ENCODE results near the gene PRR16. TPM values are rescaled to one million over a fixed set of nuclear protein-coding genes. Genes with fewer than 3 reads are reported as not detected.

The PRR16 gene
- total RNA-seq, 1 donor from 2014 or later = 19.6 TPM

DNA sequence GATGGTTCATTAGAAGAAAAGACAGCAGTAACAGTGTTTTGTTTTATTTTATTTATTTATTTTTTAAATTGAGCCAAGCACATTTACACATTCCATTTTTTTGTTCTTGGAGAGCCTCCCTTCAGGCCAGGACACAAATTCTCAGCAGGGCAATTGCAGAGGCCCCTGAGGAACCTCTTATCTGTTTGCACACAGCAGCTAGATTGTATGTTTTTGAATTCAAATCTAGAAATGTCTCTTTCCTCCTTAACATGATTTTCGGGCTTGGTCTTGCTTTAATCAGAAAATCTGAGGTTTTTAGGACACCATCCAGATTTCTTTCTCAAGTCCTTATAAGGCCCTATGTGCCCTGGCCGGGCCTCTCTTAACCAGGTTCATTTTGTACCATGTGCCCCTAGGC lies 76.0 kb downstream of the PRR16 start:
- no peak for DNase-seq (ENCODE audit: extremely low spot score in 2 of 2)
- intact Hi-C loops (cut with DNase I) = no loop called here
- Histone ChIP-seq H3K36me3 (no peaks in the 10 kb centered on the region), H3K4me3 (no peak overlapping the region), H3K27me3 (no peaks in the 10 kb centered on the region), H3K9me3 (no peaks in the 10 kb centered on the region), H3K4me1 (no peaks in the 10 kb centered on the region), H3K27ac (no peak overlapping the region)
- TF ChIP-seq, protein P1, sequence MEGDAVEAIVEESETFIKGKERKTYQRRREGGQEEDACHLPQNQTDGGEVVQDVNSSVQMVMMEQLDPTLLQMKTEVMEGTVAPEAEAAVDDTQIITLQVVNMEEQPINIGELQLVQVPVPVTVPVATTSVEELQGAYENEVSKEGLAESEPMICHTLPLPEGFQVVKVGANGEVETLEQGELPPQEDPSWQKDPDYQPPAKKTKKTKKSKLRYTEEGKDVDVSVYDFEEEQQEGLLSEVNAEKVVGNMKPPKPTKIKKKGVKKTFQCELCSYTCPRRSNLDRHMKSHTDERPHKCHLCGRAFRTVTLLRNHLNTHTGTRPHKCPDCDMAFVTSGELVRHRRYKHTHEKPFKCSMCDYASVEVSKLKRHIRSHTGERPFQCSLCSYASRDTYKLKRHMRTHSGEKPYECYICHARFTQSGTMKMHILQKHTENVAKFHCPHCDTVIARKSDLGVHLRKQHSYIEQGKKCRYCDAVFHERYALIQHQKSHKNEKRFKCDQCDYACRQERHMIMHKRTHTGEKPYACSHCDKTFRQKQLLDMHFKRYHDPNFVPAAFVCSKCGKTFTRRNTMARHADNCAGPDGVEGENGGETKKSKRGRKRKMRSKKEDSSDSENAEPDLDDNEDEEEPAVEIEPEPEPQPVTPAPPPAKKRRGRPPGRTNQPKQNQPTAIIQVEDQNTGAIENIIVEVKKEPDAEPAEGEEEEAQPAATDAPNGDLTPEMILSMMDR (IDR thresholded peaks at IDR 0.05) = no peak
- TF ChIP-seq POLR2AphosphoS5 (IDR thresholded peaks at IDR 0.05; ENCODE audit: insufficient read depth in 1 of 2, low read depth in 1 of 2) = no peak

DNA sequence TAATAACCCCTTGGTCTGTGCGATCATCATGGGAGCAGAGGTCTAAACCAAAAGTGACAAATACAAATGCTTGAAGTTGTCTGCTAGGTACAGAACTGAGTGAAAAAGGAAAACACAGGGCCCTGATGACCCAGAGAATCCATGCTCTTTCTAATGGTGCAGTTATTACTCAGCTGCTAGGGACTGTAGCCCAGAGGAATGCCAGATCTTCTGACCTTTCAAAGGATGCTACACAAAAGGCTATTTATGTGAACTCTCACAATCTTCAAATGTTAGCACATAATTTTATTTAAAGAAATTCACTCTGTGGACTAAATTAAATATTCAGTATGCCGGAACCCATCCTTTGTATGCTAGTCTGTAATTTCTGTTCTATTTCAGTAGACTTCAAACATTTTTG lies 79.9 kb downstream of the PRR16 start:
- H3K4me3 ChIP-seq = no peak overlapping the region

DNA sequence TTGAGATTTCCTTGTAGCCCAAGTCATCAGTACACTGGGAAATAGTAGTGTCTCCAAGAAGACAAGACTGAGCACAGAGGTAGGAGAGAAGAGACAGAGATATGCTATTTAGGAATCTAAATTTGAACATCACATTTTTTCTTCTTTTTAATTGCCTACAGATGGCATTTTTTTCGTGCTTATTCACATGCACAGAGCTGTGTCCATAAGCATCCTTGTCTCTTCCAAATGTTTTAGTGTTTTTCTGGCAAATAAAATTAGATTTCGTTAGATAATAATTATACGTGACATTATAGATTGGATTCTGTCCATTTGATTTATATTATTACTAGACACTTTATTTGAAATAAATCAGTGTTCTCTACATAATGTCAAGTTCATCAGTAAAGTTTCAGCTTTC lies 80.9 kb downstream of the PRR16 start:
- H3K4me1 ChIP-seq = no peaks in the 10 kb centered on the region
- intact Hi-C loops (cut with DNase I) = no loop called here
- H3K27me3 ChIP-seq = no peaks in the 10 kb centered on the region
- no peak for TF ChIP-seq POLR2AphosphoS5 (IDR thresholded peaks at IDR 0.05; ENCODE audit: insufficient read depth in 1 of 2, low read depth in 1 of 2)
- TF ChIP-seq, protein P1 (IDR thresholded peaks at IDR 0.05) = no peak
- no peak for TF ChIP-seq POLR2A (IDR thresholded peaks at IDR 0.05)
- no peaks in the 10 kb centered on the region for H3K9me3 ChIP-seq
- H3K27ac ChIP-seq = no peak overlapping the region
- no peaks in the 10 kb centered on the region for H3K36me3 ChIP-seq
- DNase-seq (ENCODE audit: extremely low spot score in 2 of 2) = no peak
- no peak overlapping the region for H3K4me3 ChIP-seq

More for the DNA sequence above, 79.9 kb downstream of the PRR16 start:
- intact Hi-C loops (cut with DNase I) = no loop called here
- Histone ChIP-seq H3K27me3 (no peaks in the 10 kb centered on the region), H3K27ac (no peak overlapping the region), H3K36me3 (no peaks in the 10 kb centered on the region), H3K9me3 (no peaks in the 10 kb centered on the region), H3K4me1 (no peaks in the 10 kb centered on the region)
- DNase-seq (ENCODE audit: extremely low spot score in 2 of 2) = no peak
- no peak for TF ChIP-seq POLR2AphosphoS5 (IDR thresholded peaks at IDR 0.05; ENCODE audit: insufficient read depth in 1 of 2, low read depth in 1 of 2)

DNA sequence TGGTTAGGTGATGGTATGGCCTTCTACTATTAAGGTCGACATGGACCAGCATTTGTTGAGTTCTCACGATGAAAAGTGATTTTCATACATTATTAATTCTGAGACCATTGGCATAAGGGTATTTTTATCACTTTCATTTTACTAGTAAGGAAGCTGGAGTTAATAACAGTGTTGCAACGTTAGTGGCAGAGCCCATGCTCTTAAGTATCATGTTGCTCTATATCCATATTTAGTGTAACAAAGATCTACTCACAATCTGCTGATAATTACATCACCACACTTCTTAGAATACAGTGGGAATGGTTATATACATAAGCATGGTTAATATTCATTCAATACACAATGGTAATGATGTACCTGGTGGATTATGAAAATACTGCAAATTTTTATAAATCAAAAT lies 81.9 kb downstream of the PRR16 start:
- no peaks in the 10 kb centered on the region for H3K9me3 ChIP-seq
- TF ChIP-seq POLR2A (IDR thresholded peaks at IDR 0.05) (no peak), POLR2AphosphoS5 (IDR thresholded peaks at IDR 0.05; ENCODE audit: insufficient read depth in 1 of 2, low read depth in 1 of 2) (no peak)
- TF ChIP-seq, protein P1 (IDR thresholded peaks at IDR 0.05) = no peak
- H3K36me3 ChIP-seq = no peaks in the 10 kb centered on the region
- no peaks in the 10 kb centered on the region for H3K27me3 ChIP-seq
- no peak for DNase-seq (ENCODE audit: extremely low spot score in 2 of 2)
- no peak overlapping the region for H3K27ac ChIP-seq
- no peaks in the 10 kb centered on the region for H3K4me1 ChIP-seq
- intact Hi-C loops (cut with DNase I) = no loop called here
- no peak overlapping the region for H3K4me3 ChIP-seq

DNA sequence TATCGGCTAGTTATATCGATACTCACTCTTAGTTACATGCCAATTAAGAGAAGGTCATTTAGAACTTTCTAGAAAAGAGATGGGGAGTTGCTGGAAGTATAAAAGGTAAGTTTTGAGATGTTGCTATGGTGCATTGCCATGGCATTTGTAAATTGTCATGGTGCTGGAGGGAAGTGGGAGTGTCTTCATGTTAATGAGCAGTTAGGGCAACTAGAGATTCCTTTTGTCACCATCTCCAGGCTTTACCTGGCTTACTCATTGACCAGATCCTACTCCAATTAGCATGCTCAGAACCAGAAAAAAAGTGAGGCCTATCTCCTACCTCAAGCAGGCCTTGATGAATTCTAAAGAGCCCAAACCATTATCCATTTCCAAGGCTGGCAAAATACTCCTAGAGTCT lies 82.8 kb downstream of the PRR16 start:
- TF ChIP-seq, protein P1 (IDR thresholded peaks at IDR 0.05) = no peak
- TF ChIP-seq POLR2AphosphoS5 (IDR thresholded peaks at IDR 0.05; ENCODE audit: insufficient read depth in 1 of 2, low read depth in 1 of 2) (no peak), POLR2A (IDR thresholded peaks at IDR 0.05) (no peak)
- H3K4me1 ChIP-seq = no peaks in the 10 kb centered on the region
- intact Hi-C loops (cut with DNase I) = no loop called here
- no peaks in the 10 kb centered on the region for H3K9me3 ChIP-seq
- no peaks in the 10 kb centered on the region for H3K36me3 ChIP-seq
- H3K27ac ChIP-seq = no peak overlapping the region
- no peak for DNase-seq (ENCODE audit: extremely low spot score in 2 of 2)
- no peaks in the 10 kb centered on the region for H3K27me3 ChIP-seq
- H3K4me3 ChIP-seq = no peak overlapping the region
